HFF-Myc (cell line): Measurements from ENCODE around the gene HS2ST1.

ENCODE experiments used
- DNase-seq: peaks from one replicate; pipeline ENCODE4 v3.0.0-alpha.2; 2011; ENCODE audit warnings: low read depth; ENCODE audit errors: extremely low read depth
- H3K4me3 ChIP-seq: replicated peaks from 2 replicates; pipeline ENCODE4 v1.5.1; 2011; ENCODE audit warnings: low read depth, mild to moderate bottlenecking, control low read depth, low read length
- CTCF ChIP-seq: IDR thresholded peaks from 2 replicates; pipeline ENCODE4 v1.5.1; 2012; ENCODE audit warnings: mild to moderate bottlenecking, low read depth, low read length, control low read depth; ENCODE audit errors: missing control alignments

Gene HS2ST1

GRCh38 chr1:86924324-86924960 lies 10.0 kb downstream of the HS2ST1 start:
- no peak for DNase-seq
- no peak for TF ChIP-seq CTCF
- no peak overlapping the region for H3K4me3 ChIP-seq

GRCh38 chr1:86925742-86926141 lies 11.3 kb downstream of the HS2ST1 start:
- H3K4me3 ChIP-seq: no peak overlapping the region

GRCh38 chr1:86926883-86927282 lies 12.4 kb downstream of the HS2ST1 start:
- no peak for DNase-seq
- TF ChIP-seq CTCF: no peak
- no peak overlapping the region for H3K4me3 ChIP-seq

More at GRCh38 chr1:86925742-86926141, 11.3 kb downstream of the HS2ST1 start:
- no peak for DNase-seq
- no peak for TF ChIP-seq CTCF

- no peak for DNase-seq
- H3K4me3 ChIP-seq: no peak overlapping the region
- no peak for TF ChIP-seq CTCF
Measured at GRCh38 chr1:86928819-86929218, 14.4 kb downstream of the HS2ST1 start.

- DNase-seq: no peak
- no peak for TF ChIP-seq CTCF
- H3K4me3 ChIP-seq: no peak overlapping the region
Measured at GRCh38 chr1:86933051-86933450, 18.6 kb downstream of the HS2ST1 start.

- TF ChIP-seq CTCF: no peak
- no peak overlapping the region for H3K4me3 ChIP-seq
- no peak for DNase-seq
Measured at GRCh38 chr1:86933562-86934377, 19.3 kb downstream of the HS2ST1 start.
